NCI-H345 treated with DMSO at 0.1 percent for 48 hours (cell line): ENCODE results near the gene ZEB1.
"Not testable (repeated sequence)": the region's sequence is repeated elsewhere in the genome, so short reads cannot be mapped to it uniquely, and the experiment has no call there.

Source experiments
- DNase-seq: peaks from one replicate; lab custom pipeline; 2025; ENCODE audit not compliant: unreplicated experiment; lab: John Stamatoyannopoulos, UW

ZEB1 gene

GRCh38 chr10:31318382-31318853 lies 598 bp upstream of the ZEB1 start:
- peak; percentile 3 for DNase-seq

GRCh38 chr10:31319602-31320549 lies 860 bp downstream of the ZEB1 start:
- DNase-seq = peak; percentile 11

- peak; percentile 35 for DNase-seq
Measured at GRCh38 chr10:31320550-31321211, 1.7 kb downstream of the ZEB1 start.

GRCh38 chr10:31321396-31321941 lies 2.5 kb downstream of the ZEB1 start:
- peak; percentile 55 for DNase-seq

- no peak for DNase-seq
Measured at GRCh38 chr10:31322647-31323046, 3.6 kb downstream of the ZEB1 start.

GRCh38 chr10:31340343-31340742 lies 21.3 kb downstream of the ZEB1 start:
- DNase-seq = peak; percentile 61

GRCh38 chr10:31341552-31341951 lies 22.5 kb downstream of the ZEB1 start:
- DNase-seq = no peak

- DNase-seq = no peak
Measured at GRCh38 chr10:31343009-31343408, 24.0 kb downstream of the ZEB1 start.

- DNase-seq = no peak
Measured at GRCh38 chr10:31343551-31343950, 24.5 kb downstream of the ZEB1 start.

GRCh38 chr10:31345886-31346285 lies 26.9 kb downstream of the ZEB1 start:
- DNase-seq = no peak

GRCh38 chr10:31346953-31347352 lies 27.9 kb downstream of the ZEB1 start:
- DNase-seq = no peak

- no peak for DNase-seq
Measured at GRCh38 chr10:31347705-31348104, 28.7 kb downstream of the ZEB1 start.

- no peak for DNase-seq
Measured at GRCh38 chr10:31350891-31351290, 31.9 kb downstream of the ZEB1 start.

- no peak for DNase-seq
Measured at GRCh38 chr10:31352436-31353226, 33.6 kb downstream of the ZEB1 start.

GRCh38 chr10:31353574-31353973 lies 34.6 kb downstream of the ZEB1 start:
- no peak for DNase-seq

- no peak for DNase-seq
Measured at GRCh38 chr10:31358688-31359330, 39.8 kb downstream of the ZEB1 start.

- DNase-seq = peak; percentile 61
Measured at GRCh38 chr10:31359979-31360378, 41.0 kb downstream of the ZEB1 start.

GRCh38 chr10:31361475-31361874 lies 42.5 kb downstream of the ZEB1 start:
- DNase-seq = not testable (repeated sequence)

- DNase-seq = no peak
Measured at GRCh38 chr10:31362023-31362641, 43.1 kb downstream of the ZEB1 start.

- DNase-seq = not testable (repeated sequence)
Measured at GRCh38 chr10:31363696-31364095, 44.7 kb downstream of the ZEB1 start.
